NB4 (cell line): Measurements from ENCODE around the gene PRADC1.

Source experiments
- MYC ChIP-seq: IDR thresholded peaks from 2 replicates; pipeline ENCODE4 v1.6.1; 2011; ENCODE audit warnings: low read depth, low read length
- TF ChIP-seq, protein P1 (sequence below): IDR thresholded peaks from one replicate; pipeline ENCODE4 v1.5.1; 2012; ENCODE audit warnings: low read depth, low read length
- TF ChIP-seq, protein P2 (sequence below): IDR thresholded peaks from 2 replicates; pipeline ENCODE4 v1.6.1; 2011; ENCODE audit warnings: low read depth, low read length

- TF ChIP-seq, protein P1, sequence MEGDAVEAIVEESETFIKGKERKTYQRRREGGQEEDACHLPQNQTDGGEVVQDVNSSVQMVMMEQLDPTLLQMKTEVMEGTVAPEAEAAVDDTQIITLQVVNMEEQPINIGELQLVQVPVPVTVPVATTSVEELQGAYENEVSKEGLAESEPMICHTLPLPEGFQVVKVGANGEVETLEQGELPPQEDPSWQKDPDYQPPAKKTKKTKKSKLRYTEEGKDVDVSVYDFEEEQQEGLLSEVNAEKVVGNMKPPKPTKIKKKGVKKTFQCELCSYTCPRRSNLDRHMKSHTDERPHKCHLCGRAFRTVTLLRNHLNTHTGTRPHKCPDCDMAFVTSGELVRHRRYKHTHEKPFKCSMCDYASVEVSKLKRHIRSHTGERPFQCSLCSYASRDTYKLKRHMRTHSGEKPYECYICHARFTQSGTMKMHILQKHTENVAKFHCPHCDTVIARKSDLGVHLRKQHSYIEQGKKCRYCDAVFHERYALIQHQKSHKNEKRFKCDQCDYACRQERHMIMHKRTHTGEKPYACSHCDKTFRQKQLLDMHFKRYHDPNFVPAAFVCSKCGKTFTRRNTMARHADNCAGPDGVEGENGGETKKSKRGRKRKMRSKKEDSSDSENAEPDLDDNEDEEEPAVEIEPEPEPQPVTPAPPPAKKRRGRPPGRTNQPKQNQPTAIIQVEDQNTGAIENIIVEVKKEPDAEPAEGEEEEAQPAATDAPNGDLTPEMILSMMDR = no peak
- TF ChIP-seq, protein P2, sequence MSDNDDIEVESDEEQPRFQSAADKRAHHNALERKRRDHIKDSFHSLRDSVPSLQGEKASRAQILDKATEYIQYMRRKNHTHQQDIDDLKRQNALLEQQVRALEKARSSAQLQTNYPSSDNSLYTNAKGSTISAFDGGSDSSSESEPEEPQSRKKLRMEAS = peak; percentile 90
- TF ChIP-seq MYC = peak; percentile 87
Observed at GRCh38 chr2:73214120-73215035, 18.7 kb downstream of the PRADC1 start, which contains the start of gene SMYD5.
